ENCODE measurements around the gene SNW1.
A peak's percentile ranks its signal among the peaks of the same experiment; 100 is the strongest.

GRCh38 chr14:77760381-77761204, at the start of gene SNW1:
- TF ChIP-seq EZH2 (IDR thresholded peaks at IDR 0.05; ENCODE audit: borderline replicate concordance, low read length), result no peak
- 0 out of 2 replicates have a peak, but pooled peaks have one; percentile 5 for TF ChIP-seq CTCF (IDR thresholded peaks at IDR 0.05; ENCODE audit: low read length)

Data from OCI-LY1 (cell line).